Measurements from ENCODE around the gene CCDC127.

CCDC127 gene

DNA sequence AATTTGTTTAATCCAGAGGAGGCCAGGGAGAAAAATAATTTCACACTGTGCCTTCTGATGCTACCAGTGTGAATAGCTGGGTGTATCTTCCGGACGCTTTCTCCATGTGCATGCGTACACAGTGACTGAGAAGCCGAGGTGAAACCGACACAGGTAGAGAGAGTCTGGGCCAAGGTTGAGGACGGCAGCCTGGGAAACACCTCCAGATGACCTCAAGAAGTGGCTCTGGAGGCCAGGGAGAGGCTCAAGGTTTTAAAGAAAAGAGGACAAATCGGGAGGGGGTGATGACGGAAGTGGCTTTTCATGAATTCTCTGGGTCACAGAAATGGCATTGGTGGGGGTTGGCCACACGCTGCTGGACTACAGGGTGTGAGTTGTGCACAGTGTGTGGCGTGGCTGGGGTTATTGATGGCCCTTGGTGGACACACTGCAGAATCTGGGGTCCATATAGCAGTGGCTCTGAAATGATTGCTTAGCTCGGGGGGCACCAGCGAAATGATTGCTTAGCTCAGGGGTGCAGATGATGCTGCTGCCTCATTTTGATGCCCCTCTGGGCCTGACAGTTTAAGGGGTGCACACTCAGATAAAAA lies 60.7 kb downstream of the CCDC127 start:
- H3K4me3 ChIP-seq (replicated peaks; ENCODE audit: low read depth, low read length): no peak overlapping the region
- TF ChIP-seq, protein P1, sequence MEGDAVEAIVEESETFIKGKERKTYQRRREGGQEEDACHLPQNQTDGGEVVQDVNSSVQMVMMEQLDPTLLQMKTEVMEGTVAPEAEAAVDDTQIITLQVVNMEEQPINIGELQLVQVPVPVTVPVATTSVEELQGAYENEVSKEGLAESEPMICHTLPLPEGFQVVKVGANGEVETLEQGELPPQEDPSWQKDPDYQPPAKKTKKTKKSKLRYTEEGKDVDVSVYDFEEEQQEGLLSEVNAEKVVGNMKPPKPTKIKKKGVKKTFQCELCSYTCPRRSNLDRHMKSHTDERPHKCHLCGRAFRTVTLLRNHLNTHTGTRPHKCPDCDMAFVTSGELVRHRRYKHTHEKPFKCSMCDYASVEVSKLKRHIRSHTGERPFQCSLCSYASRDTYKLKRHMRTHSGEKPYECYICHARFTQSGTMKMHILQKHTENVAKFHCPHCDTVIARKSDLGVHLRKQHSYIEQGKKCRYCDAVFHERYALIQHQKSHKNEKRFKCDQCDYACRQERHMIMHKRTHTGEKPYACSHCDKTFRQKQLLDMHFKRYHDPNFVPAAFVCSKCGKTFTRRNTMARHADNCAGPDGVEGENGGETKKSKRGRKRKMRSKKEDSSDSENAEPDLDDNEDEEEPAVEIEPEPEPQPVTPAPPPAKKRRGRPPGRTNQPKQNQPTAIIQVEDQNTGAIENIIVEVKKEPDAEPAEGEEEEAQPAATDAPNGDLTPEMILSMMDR (IDR thresholded peaks at IDR 0.05; ENCODE audit: low read depth, low read length, missing control alignments): no peak

DNA sequence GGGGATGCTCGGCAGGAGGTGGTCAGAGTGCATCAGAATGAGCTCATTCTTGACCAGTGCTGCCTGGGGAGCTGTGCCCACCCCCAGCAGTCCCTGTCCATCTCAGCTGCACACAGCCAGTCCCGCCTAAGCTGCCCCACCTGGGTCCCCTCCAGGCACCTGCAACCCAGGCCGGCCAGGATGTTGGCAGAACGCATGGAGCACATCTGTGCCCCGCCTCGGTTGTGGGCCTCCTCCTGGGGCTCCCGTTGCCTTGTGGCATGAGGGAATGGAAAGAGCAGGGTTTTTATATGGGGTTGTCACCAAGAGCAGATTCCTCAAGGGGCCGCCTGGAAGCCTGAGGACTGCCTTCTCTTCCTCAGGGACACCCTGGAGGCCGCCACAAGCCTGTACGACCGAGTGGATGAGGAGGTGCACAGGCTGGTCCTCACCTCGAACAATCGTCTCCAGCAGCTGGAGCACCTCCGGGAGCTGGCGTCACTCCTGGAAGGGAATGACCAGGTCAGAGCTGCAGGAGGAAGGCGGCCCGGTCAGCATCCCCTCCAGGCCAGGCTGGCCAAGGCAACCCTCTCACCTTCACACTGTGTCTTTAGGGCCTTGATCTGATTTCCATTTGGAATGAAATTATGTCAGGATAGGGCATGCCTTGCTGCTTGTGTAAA lies 61.4 kb downstream of the CCDC127 start:
- TF ChIP-seq, protein P1 (IDR thresholded peaks at IDR 0.05; ENCODE audit: low read depth, low read length, missing control alignments): no peak
- DNase-seq (ENCODE audit: extremely low read depth, low read depth): no peak

More for the DNA sequence above, 60.7 kb downstream of the CCDC127 start:
- no peak for DNase-seq (ENCODE audit: extremely low read depth, low read depth)

DNA sequence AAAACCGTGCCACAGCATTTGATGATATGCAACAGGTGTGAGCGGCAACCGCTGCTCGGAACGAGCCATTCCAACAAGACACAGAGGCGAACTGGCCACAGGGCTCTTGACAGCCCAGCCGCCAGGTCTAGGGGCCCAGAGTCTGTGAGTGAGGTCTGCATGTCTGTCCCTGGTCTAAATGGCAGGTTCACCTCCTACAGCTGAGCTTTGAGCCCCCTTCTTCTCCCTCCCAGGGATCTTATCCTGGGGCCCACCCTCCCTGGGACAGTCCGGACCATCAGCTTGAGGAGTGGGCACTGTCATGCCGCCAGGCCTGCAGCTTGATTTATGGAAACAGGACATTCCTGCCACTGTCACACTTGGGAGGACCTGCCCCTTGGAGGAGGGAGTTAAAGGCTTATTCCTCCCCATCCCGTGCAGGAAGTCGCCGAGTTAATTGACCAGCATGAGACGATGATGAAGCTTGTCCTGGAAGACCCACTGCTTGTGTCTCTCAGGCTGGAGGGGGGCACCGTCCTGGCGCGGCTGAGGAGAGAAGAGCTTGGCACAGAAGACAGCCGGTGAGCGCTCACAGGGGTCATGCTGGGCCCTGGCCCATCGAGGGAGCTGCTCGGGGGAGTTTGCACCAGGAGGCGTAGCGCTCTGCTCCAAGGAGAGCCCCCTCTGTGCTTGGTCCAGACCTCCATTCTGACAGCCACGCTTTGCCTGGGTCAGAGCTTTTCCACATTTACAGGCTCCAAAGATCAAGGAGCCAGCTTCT lies 62.1 kb downstream of the CCDC127 start:
- no peak for DNase-seq (ENCODE audit: extremely low read depth, low read depth)
- no peak overlapping the region for H3K4me3 ChIP-seq (replicated peaks; ENCODE audit: low read depth, low read length)

More for the DNA sequence above, 61.4 kb downstream of the CCDC127 start:
- H3K4me3 ChIP-seq (replicated peaks; ENCODE audit: low read depth, low read length): no peak overlapping the region

DNA sequence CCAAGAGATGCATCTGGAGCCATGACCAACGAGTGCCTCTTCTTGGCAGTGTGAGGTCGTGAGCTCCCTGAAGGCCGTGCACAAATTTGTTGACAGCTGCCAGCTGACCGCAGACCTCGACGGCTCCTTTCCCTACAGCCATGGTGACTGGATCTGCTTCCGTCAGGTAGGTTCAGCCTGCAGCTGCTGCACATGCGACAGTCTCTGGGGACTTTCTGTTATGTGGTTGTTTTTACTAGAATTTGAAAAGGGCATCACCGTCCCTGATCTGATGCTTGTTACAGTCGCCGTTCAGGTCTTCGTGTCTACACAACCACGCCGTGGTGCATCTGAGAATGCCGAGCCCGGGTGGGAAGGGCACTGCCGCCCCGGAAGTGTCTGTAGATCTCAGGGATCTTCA lies 63.1 kb downstream of the CCDC127 start:
- H3K4me3 ChIP-seq (replicated peaks; ENCODE audit: low read depth, low read length): no peak overlapping the region
- DNase-seq (ENCODE audit: extremely low read depth, low read depth): no peak
- TF ChIP-seq, protein P1 (IDR thresholded peaks at IDR 0.05; ENCODE audit: low read depth, low read length, missing control alignments): no peak

More for the DNA sequence above, 62.1 kb downstream of the CCDC127 start:
- TF ChIP-seq, protein P1 (IDR thresholded peaks at IDR 0.05; ENCODE audit: low read depth, low read length, missing control alignments): no peak

DNA sequence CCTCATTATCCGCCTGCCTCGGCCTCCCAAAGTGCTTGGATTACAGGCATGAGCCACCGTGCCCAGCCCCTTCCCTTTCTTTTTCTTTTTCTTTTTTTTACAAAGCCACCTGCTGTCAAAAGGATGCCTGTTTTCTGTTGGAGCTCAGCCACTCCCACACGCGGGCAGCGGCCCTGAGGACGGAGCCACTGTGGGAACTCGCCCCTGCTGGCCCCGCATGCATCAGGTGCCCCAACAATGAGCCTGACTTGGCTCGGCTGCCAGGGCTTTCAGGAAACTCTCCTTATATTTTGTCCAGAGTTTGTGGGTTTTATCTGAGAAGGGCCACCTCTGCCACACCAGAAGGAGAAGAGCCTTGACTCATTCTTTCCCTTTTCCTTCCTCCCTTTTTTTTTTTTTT lies 63.7 kb downstream of the CCDC127 start:
- TF ChIP-seq, protein P1 (IDR thresholded peaks at IDR 0.05; ENCODE audit: low read depth, low read length, missing control alignments): no peak
- DNase-seq (ENCODE audit: extremely low read depth, low read depth): no peak
- H3K4me3 ChIP-seq (replicated peaks; ENCODE audit: low read depth, low read length): no peak overlapping the region

DNA sequence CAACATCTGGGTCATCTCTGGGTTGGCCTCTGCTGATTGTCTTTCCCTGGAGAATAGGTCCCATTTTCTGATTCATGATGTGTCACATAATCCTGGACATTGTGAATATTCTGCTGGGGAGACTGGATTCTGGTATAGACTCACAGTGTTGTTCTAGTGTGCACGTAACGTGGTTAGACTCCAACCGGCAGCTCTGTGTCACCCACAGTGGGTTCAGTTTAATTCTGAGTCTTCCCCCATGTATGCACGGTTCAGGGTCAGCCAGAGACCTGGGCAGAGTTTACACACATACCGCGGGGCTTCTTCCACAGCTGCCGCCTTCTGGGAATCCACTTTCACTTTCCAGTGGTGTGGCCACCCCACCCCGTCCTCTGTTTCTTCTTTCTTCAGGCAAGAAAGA lies 64.7 kb downstream of the CCDC127 start:
- TF ChIP-seq, protein P1 (IDR thresholded peaks at IDR 0.05; ENCODE audit: low read depth, low read length, missing control alignments): no peak
- H3K4me3 ChIP-seq (replicated peaks; ENCODE audit: low read depth, low read length): no peak overlapping the region
- DNase-seq (ENCODE audit: extremely low read depth, low read depth): no peak
